K562 (cell line): ENCODE results near the gene GMPR. TPM values are rescaled to one million over a fixed set of nuclear protein-coding genes. Genes with fewer than 3 reads are reported as not detected.

Experiments used
- CHAMP1 ChIP-seq: fragments of 450-650 bp; IDR thresholded peaks from 2 replicates; pipeline ENCODE4 v1.6.1; 2016; ENCODE audit warnings: mild to moderate bottlenecking
- FUS ChIP-seq: fragments of 200-400 bp; formaldehyde crosslinking; optimal IDR thresholded peaks from 2 replicates; pipeline ENCODE3; 2017; ENCODE audit warnings: low read depth, low read length
- HEY1 ChIP-seq: fragments of 250-450 bp; sonication (Bioruptor Pico); IDR thresholded peaks from 2 replicates; pipeline ENCODE4 v1.5.0; 2020; ENCODE audit warnings: mild to moderate bottlenecking, moderate library complexity, borderline replicate concordance
- HLTF ChIP-seq: fragments of 450-650 bp; IDR thresholded peaks from 2 replicates; pipeline ENCODE4 v1.6.1; 2016
- HNRNPK ChIP-seq: fragments of 200-400 bp; formaldehyde crosslinking; IDR thresholded peaks from one replicate; pipeline ENCODE4 v1.6.1; 2018; ENCODE audit warnings: mild to moderate bottlenecking, low read depth, low read length; ENCODE audit not compliant: poor library complexity, severe bottlenecking
- JUNB ChIP-seq: fragments of 450-650 bp; formaldehyde crosslinking; conservative IDR thresholded peaks from 2 replicates; pipeline ENCODE4 v1.4.0; 2020; ENCODE audit warnings: mild to moderate bottlenecking
- MEF2D ChIP-seq: conservative IDR thresholded peaks from 2 replicates; pipeline ENCODE4 v1.6.1; 2016; ENCODE audit warnings: low read depth, missing genetic modification characterization, missing compliant biosample characterization
- MYC ChIP-seq, 2 experiments: fragments of 250-450 bp in 1 of 2; sonication (Bioruptor Pico) in 1 of 2; IDR thresholded peaks; 2 replicates each; pipeline versions ENCODE4 v1.5.1 to v1.6.1; 2012 to 2021; ENCODE audit warnings: low read depth in 2 of 2, borderline replicate concordance in 1 of 2, improper control_type of control experiment in 1 of 2, low read length in 1 of 2, mild to moderate bottlenecking in 1 of 2, moderate library complexity in 1 of 2
- NCOA6 ChIP-seq: fragments of 450-650 bp; IDR thresholded peaks from 2 replicates; pipeline ENCODE4 v1.6.1; 2017; ENCODE audit warnings: mild to moderate bottlenecking
- NRF1 ChIP-seq, 2 experiments: fragments of 450-650 bp; IDR thresholded peaks in 1 of 2; conservative IDR thresholded peaks in 1 of 2; 2 replicates each; pipeline ENCODE4 v1.6.1; 2014; ENCODE audit warnings: mild to moderate bottlenecking in 2 of 2
- PHF21A ChIP-seq: fragments of 450-650 bp; IDR thresholded peaks from 2 replicates; pipeline ENCODE4 v1.6.1; 2017; ENCODE audit warnings: low read depth, borderline replicate concordance
- RB1 ChIP-seq: fragments of 450-650 bp; IDR thresholded peaks from 2 replicates; pipeline ENCODE4 v1.6.1; 2017; ENCODE audit warnings: low read depth, mild to moderate bottlenecking
- RFX1 ChIP-seq: fragments of 450-650 bp; IDR thresholded peaks from 2 replicates; pipeline ENCODE4 v1.6.1; 2016; ENCODE audit warnings: mild to moderate bottlenecking, moderate library complexity
- YY1 ChIP-seq, 3 experiments: IDR thresholded peaks; 2 replicates each; pipeline ENCODE4 v1.6.1; 2011; ENCODE audit warnings: low read length in 2 of 3, mild to moderate bottlenecking in 2 of 3, moderate library complexity in 2 of 3, borderline replicate concordance in 1 of 3, control low read depth in 1 of 3, low read depth in 1 of 3; ENCODE audit not compliant: insufficient read depth in 3 of 3, insufficient replicate concordance in 2 of 3, control insufficient read depth in 1 of 3, insufficient read length in 1 of 3; ENCODE audit errors: extremely low read depth in 1 of 3
- ZFP91 ChIP-seq: sonication (generic); formaldehyde crosslinking; IDR thresholded peaks from 2 replicates; pipeline ENCODE4 v1.8.0; 2022; ENCODE audit warnings: mild to moderate bottlenecking, missing genetic modification reagents
- ZMIZ1 ChIP-seq, 2 experiments: fragments of 150-350 bp in 1 of 2; IDR thresholded peaks; 2 replicates each; pipeline ENCODE4 v1.6.1; 2012 to 2016; ENCODE audit warnings: low read depth in 2 of 2, low read length in 2 of 2, mild to moderate bottlenecking in 1 of 2, moderate library complexity in 1 of 2
- ZNF512 ChIP-seq: IDR thresholded peaks from 2 replicates; pipeline ENCODE4 v1.6.1; 2016; ENCODE audit warnings: missing genetic modification characterization, missing compliant biosample characterization
- polyA plus RNA-seq, 8 experiments: library from polyadenylated mRNA; depleted of rRNA in 4 of 8; stranded (reverse) in 5 of 8; unstranded in 3 of 8; fragments of >200 nt; fragmentation: Nextera tagmentation in 2 of 8; fragmentation: Illumina TruSeq in 1 of 8; extraction: Ambion mirVana in 2 of 8; extraction: Trizol in 1 of 8; gene quantifications; 2 replicates each; pipeline versions ENCODE4 v1.2.1 to v1.2.3, GENCODE V29; 2011 to 2014; ENCODE audit warnings: inconsistent platforms in 1 of 8, missing spikeins in 1 of 8
- total RNA-seq, 7 experiments: library from RNA; depleted of rRNA in 6 of 7; stranded (reverse); fragments of >200 nt in 6 of 7; fragmentation: Illumina TruSeq in 2 of 7; extraction: Trizol in 2 of 7; gene quantifications; 2 replicates each; pipeline versions ENCODE4 v1.2.1 to v1.2.3, GENCODE V29; 2011 to 2021; ENCODE audit warnings: low replicate concordance in 1 of 7

Gene GMPR
- total and polyA plus RNA-seq, 9 of the 15 experiments (the other 6 are each of a cell fraction or from before 2014, with no cell fraction given): 34.6 to 83.7 (median 49.8) TPM

- TF ChIP-seq PHF21A (0 out of 2 replicates have a peak, but pooled peaks have one; percentile 65), NCOA6 (0 out of 2 replicates have a peak, but pooled peaks have one; percentile 14), RFX1 (peak; percentile 80), HNRNPK (no peak), YY1 (IDR thresholded peaks at IDR 0.05; ENCODE audit: borderline replicate concordance in 1 of 3, control insufficient read depth in 1 of 3, extremely low read depth in 1 of 3, insufficient read depth in 3 of 3, insufficient read length in 1 of 3, insufficient replicate concordance in 2 of 3, low read depth in 1 of 3, low read length in 2 of 3) (peak; percentile 20 to 90 (median 69)), JUNB (CRISPR knock-in tag) (no peak), HEY1 (CRISPR knock-in tag) (no peak; the same call in 1 of the 2 replicates), MYC (IDR thresholded peaks at IDR 0.05; ENCODE audit: low read depth, low read length) (peak; percentile 81), MYC (CRISPR knock-in tag; IDR thresholded peaks at IDR 0.05; ENCODE audit: borderline replicate concordance, low read depth) (no peak), ZNF512 (tag) (no peak), MEF2D (tag) (peak; percentile 77), ZFP91 (CRISPR knock-in tag) (no peak), FUS (no peak), NRF1 (conservative IDR thresholded peaks at IDR 0.05 in 1 of 2, IDR thresholded peaks at IDR 0.05 in 1 of 2) (peak; percentile 59 to 71; a peak in 3 of 4 replicates), CHAMP1 (peak; percentile 92), ZMIZ1 (IDR thresholded peaks at IDR 0.05; ENCODE audit: low read depth in 2 of 2, low read length in 2 of 2) (peak in 1 of 2 experiments; percentile 95; a peak in 2 of 4 replicates), HLTF (peak; percentile 81; the same call in 1 of the 2 replicates), RB1 (no peak)
Measured at GRCh38 chr6:16270178-16270794, 31.9 kb downstream of the GMPR start (continued).
